Effector memory CD8-positive, alpha-beta T cell (primary cell): Measurements from ENCODE around the gene CD274.

Experiments
- ATAC-seq: fragments of 150-1000 bp; cut with Tn5 transposase; replicated peaks from 2 replicates; pipeline ENCODE4 v1.10.0; 2021; ENCODE audit warnings: mild to moderate bottlenecking, moderate library complexity
- DNase-seq, 3 experiments: peaks; one replicate each; pipeline ENCODE4 v3.0.0; 2021
- H3K27ac Mint-ChIP-seq, 2 donors: one replicate each; pipeline ENCODE4 v1.8.0; 2022; ENCODE audit warnings: mild to moderate bottlenecking in 2 of 2, mixed read lengths in 2 of 2, moderate library complexity in 2 of 2
- H3K27me3 Mint-ChIP-seq, 2 donors: one replicate each; pipeline ENCODE4 v1.8.0; 2022; ENCODE audit warnings: mixed read lengths in 2 of 2
- H3K36me3 Mint-ChIP-seq: one replicate; pipeline ENCODE4 v1.8.0; 2022; ENCODE audit warnings: mild to moderate bottlenecking, moderate library complexity, mixed read lengths; ENCODE audit not compliant: insufficient read depth
- H3K4me1 Mint-ChIP-seq, 2 donors: one replicate each; pipeline ENCODE4 v1.8.0; 2022; ENCODE audit warnings: low read depth in 2 of 2, mixed read lengths in 2 of 2
- H3K4me3 Mint-ChIP-seq, 2 donors: one replicate each; pipeline ENCODE4 v1.8.0; 2022; ENCODE audit warnings: mild to moderate bottlenecking in 2 of 2, mixed read lengths in 2 of 2, moderate library complexity in 2 of 2
- H3K9me3 Mint-ChIP-seq, 2 donors: one replicate each; pipeline ENCODE4 v1.8.0; 2022; ENCODE audit warnings: mixed read lengths in 2 of 2
- total RNA-seq, 9 experiments: gene quantifications; one replicate each; lab custom pipeline; 2026; lab: John Stamatoyannopoulos, UW

Gene CD274
- 9.2 to 148 (median 13.2) reads per million in 9 experiments for total RNA-seq

- H3K27ac Mint-ChIP-seq, result peak within 1 kb of the TSS; percentile 96 to 99
- peak; percentile 94 for ATAC-seq
Observed at GRCh38 chr9:5450359-5451091, at the start of gene CD274. Gene CD274, plus strand, starts transcription at chr9:5450542. Its CDS starts 5,572 bp downstream, at chr9:5456114.

DNA sequence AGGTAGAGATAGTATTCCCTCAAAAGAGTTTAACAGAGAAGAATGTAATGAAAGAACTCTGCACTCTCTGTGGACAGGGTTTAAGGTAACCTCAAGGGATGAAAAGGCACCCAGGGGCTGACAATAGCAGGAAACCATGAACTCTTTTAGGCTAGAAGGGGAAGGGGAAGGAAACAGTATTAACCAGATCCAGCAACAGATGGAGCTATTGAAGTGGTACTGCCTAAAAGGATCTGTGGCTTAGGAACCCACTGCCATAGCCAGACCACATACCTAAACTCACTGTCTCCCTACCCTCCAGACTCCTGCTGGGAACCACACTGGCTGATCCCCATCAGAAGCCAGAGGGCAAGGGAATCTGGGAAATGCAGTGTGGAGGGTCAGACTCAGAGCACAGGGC lies 48.1 kb upstream of the CD274 start:
- no peak overlapping the region for H3K4me3 Mint-ChIP-seq
- ATAC-seq, result no peak
- no peak overlapping the region for H3K27ac Mint-ChIP-seq
- peaks cover 16 to 18% of the 10 kb centered on the region in 2 donors for H3K4me1 Mint-ChIP-seq
- no peak for DNase-seq
- no peaks in the 10 kb centered on the region for H3K27me3 Mint-ChIP-seq
- no peaks in the 10 kb centered on the region for H3K36me3 Mint-ChIP-seq
- peaks cover 0 to 2% of the 10 kb centered on the region in 2 donors for H3K9me3 Mint-ChIP-seq

More at GRCh38 chr9:5450359-5451091, at the start of gene CD274:
- peaks cover 36 to 39% of the 10 kb centered on the region in 2 donors for H3K4me1 Mint-ChIP-seq
- DNase-seq, result peak; percentile 63 to 74 (median 73)
- no peaks in the 10 kb centered on the region for H3K9me3 Mint-ChIP-seq
- peak within 1 kb of the TSS; percentile 91 to 94 for H3K4me3 Mint-ChIP-seq
- H3K27me3 Mint-ChIP-seq, result no peaks in the 10 kb centered on the region
- H3K36me3 Mint-ChIP-seq, result peaks cover 4% of the 10 kb centered on the region

- Mint-ChIP-seq H3K27me3 (no peaks in the 10 kb centered on the region), H3K27ac (no peak overlapping the region), H3K4me3 (no peak overlapping the region), H3K4me1 (peaks cover 8% of the 10 kb centered on the region in 2 donors), H3K36me3 (peaks cover 12% of the 10 kb centered on the region), H3K9me3 (peaks cover 6 to 13% of the 10 kb centered on the region in 2 donors)
- DNase-seq (no peak), ATAC-seq (no peak)
Observed at GRCh38 chr9:5408596-5408995, 41.7 kb upstream of the CD274 start.

DNA sequence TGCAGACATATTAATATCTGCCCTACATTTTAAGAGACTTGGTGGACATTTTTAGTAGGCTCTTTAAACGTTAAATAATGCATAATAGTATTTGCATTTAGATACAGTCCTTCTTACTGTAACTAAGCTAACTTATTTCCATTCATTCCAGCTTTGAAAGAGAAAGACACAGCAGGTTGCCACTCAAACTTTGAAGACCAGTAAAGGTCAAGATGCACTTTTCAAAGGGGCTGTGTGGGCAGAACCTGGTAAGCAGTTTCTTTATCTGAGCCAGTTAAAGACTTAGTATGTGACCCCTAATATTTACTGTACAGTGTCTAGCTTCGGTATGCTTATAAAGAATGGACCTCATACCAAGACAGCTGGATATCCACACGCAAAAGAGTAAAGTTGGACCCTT lies 33.4 kb upstream of the CD274 start:
- Mint-ChIP-seq H3K27ac (no peak overlapping the region), H3K4me1 (peaks cover 0 to 20% of the 10 kb centered on the region in 2 donors), H3K4me3 (no peak overlapping the region), H3K36me3 (peaks cover 3% of the 10 kb centered on the region), H3K9me3 (no peaks in the 10 kb centered on the region), H3K27me3 (no peaks in the 10 kb centered on the region)
- DNase-seq, result no peak
- no peak for ATAC-seq

- H3K36me3 Mint-ChIP-seq, result peaks cover 3% of the 10 kb centered on the region
Observed at GRCh38 chr9:5418481-5418880, 31.9 kb upstream of the CD274 start.

GRCh38 chr9:5419987-5420386 lies 30.4 kb upstream of the CD274 start:
- peaks cover 3% of the 10 kb centered on the region for H3K36me3 Mint-ChIP-seq
- H3K27me3 Mint-ChIP-seq, result no peaks in the 10 kb centered on the region
- DNase-seq, result no peak
- ATAC-seq, result no peak
- peaks cover 0 to 19% of the 10 kb centered on the region in 2 donors for H3K4me1 Mint-ChIP-seq
- peak overlapping the region in 1 of 2 donors; percentile 3 for H3K27ac Mint-ChIP-seq
- no peaks in the 10 kb centered on the region for H3K9me3 Mint-ChIP-seq
- H3K4me3 Mint-ChIP-seq, result no peak overlapping the region

More at GRCh38 chr9:5418481-5418880, 31.9 kb upstream of the CD274 start:
- DNase-seq (no peak), ATAC-seq (no peak)
- Mint-ChIP-seq H3K27me3 (no peaks in the 10 kb centered on the region), H3K27ac (no peak overlapping the region), H3K9me3 (no peaks in the 10 kb centered on the region), H3K4me3 (no peak overlapping the region), H3K4me1 (peaks cover 0 to 17% of the 10 kb centered on the region in 2 donors)

GRCh38 chr9:5421163-5421562 lies 29.2 kb upstream of the CD274 start:
- H3K36me3 Mint-ChIP-seq, result no peaks in the 10 kb centered on the region
- no peak for ATAC-seq
- no peaks in the 10 kb centered on the region for H3K27me3 Mint-ChIP-seq

GRCh38 chr9:5422276-5422675 lies 28.1 kb upstream of the CD274 start:
- DNase-seq (no peak), ATAC-seq (no peak)
- Mint-ChIP-seq H3K4me1 (peaks cover 0 to 15% of the 10 kb centered on the region in 2 donors), H3K27ac (no peak overlapping the region), H3K4me3 (no peak overlapping the region), H3K9me3 (no peaks in the 10 kb centered on the region), H3K27me3 (no peaks in the 10 kb centered on the region), H3K36me3 (no peaks in the 10 kb centered on the region)

More at GRCh38 chr9:5421163-5421562, 29.2 kb upstream of the CD274 start:
- Mint-ChIP-seq H3K4me1 (peaks cover 0 to 15% of the 10 kb centered on the region in 2 donors), H3K27ac (no peak overlapping the region), H3K9me3 (no peaks in the 10 kb centered on the region), H3K4me3 (no peak overlapping the region)
- no peak for DNase-seq

- Mint-ChIP-seq H3K4me3 (no peak overlapping the region), H3K27me3 (no peaks in the 10 kb centered on the region), H3K4me1 (peaks cover 0 to 5% of the 10 kb centered on the region in 2 donors), H3K36me3 (peaks cover 6% of the 10 kb centered on the region), H3K27ac (no peak overlapping the region), H3K9me3 (no peaks in the 10 kb centered on the region)
- ATAC-seq, result peak; percentile 74
- no peak for DNase-seq
Observed at GRCh38 chr9:5425006-5425628, 25.2 kb upstream of the CD274 start.

- ATAC-seq, result no peak
- Mint-ChIP-seq H3K4me1 (peaks cover 0 to 5% of the 10 kb centered on the region in 2 donors), H3K9me3 (no peaks in the 10 kb centered on the region), H3K27me3 (no peaks in the 10 kb centered on the region), H3K4me3 (no peak overlapping the region), H3K27ac (no peak overlapping the region), H3K36me3 (peaks cover 14% of the 10 kb centered on the region)
- DNase-seq, result no peak
Observed at GRCh38 chr9:5427005-5427404, 23.3 kb upstream of the CD274 start.

GRCh38 chr9:5428172-5428571 lies 22.2 kb upstream of the CD274 start:
- no peak for ATAC-seq
- Mint-ChIP-seq H3K4me1 (peaks cover 0 to 5% of the 10 kb centered on the region in 2 donors), H3K4me3 (no peak overlapping the region)

GRCh38 chr9:5428794-5429528 lies 21.4 kb upstream of the CD274 start:
- peaks cover 0 to 5% of the 10 kb centered on the region in 2 donors for H3K4me1 Mint-ChIP-seq
- no peaks in the 10 kb centered on the region for H3K27me3 Mint-ChIP-seq
- H3K27ac Mint-ChIP-seq, result no peak overlapping the region
- no peak for DNase-seq
- H3K9me3 Mint-ChIP-seq, result no peaks in the 10 kb centered on the region
- H3K36me3 Mint-ChIP-seq, result peaks cover 18% of the 10 kb centered on the region
- H3K4me3 Mint-ChIP-seq, result no peak overlapping the region
- ATAC-seq, result no peak

More at GRCh38 chr9:5428172-5428571, 22.2 kb upstream of the CD274 start:
- Mint-ChIP-seq H3K9me3 (no peaks in the 10 kb centered on the region), H3K36me3 (peaks cover 16% of the 10 kb centered on the region), H3K27me3 (no peaks in the 10 kb centered on the region), H3K27ac (peak overlapping the region in 1 of 2 donors; percentile 64)
- no peak for DNase-seq

- ATAC-seq (no peak), DNase-seq (no peak)
- no peaks in the 10 kb centered on the region for H3K9me3 Mint-ChIP-seq
- H3K4me1 Mint-ChIP-seq, result peaks cover 0 to 2% of the 10 kb centered on the region in 2 donors
- no peaks in the 10 kb centered on the region for H3K27me3 Mint-ChIP-seq
- H3K4me3 Mint-ChIP-seq, result no peak overlapping the region
- H3K27ac Mint-ChIP-seq, result no peak overlapping the region
- H3K36me3 Mint-ChIP-seq, result peaks cover 19% of the 10 kb centered on the region
Observed at GRCh38 chr9:5429873-5430564, 20.3 kb upstream of the CD274 start.
